H1 (cell line): Measurements from ENCODE around the gene PHLPP2.

ENCODE experiments used
- CEBPB ChIP-seq: IDR thresholded peaks from 2 replicates; pipeline ENCODE4 v1.6.1; 2012; ENCODE audit warnings: low read depth, low read length
- CTCF ChIP-seq, 3 experiments: IDR thresholded peaks; 1 replicate in 2 of 3; 2 replicates in 1 of 3; pipeline versions ENCODE4 v1.5.1 to v1.6.1; 2011; ENCODE audit warnings: low read length in 3 of 3, mild to moderate bottlenecking in 3 of 3, inconsistent platforms in 2 of 3, low read depth in 1 of 3, moderate library complexity in 1 of 3; ENCODE audit not compliant: insufficient read depth in 1 of 3; ENCODE audit errors: control extremely low read depth in 1 of 3
- MAFK ChIP-seq: IDR thresholded peaks from 2 replicates; pipeline ENCODE4 v1.6.1; 2012; ENCODE audit warnings: low read depth, mild to moderate bottlenecking, improper control_type of control experiment, low read length
- NRF1 ChIP-seq: IDR thresholded peaks from 2 replicates; pipeline ENCODE4 v1.6.1; 2011; ENCODE audit warnings: mild to moderate bottlenecking, low read depth, low read length, improper control_type of control experiment
- POLR2A ChIP-seq, 2 experiments: IDR thresholded peaks; 1 replicate in 1 of 2; 2 replicates in 1 of 2; pipeline ENCODE4 v1.6.1; 2011; ENCODE audit warnings: low read depth in 2 of 2, low read length in 2 of 2, mild to moderate bottlenecking in 2 of 2; ENCODE audit errors: control extremely low read depth in 1 of 2
- TAF1 ChIP-seq: IDR thresholded peaks from 2 replicates; pipeline ENCODE4 v1.6.1; 2011; ENCODE audit warnings: mild to moderate bottlenecking, low read depth, low read length

DNA sequence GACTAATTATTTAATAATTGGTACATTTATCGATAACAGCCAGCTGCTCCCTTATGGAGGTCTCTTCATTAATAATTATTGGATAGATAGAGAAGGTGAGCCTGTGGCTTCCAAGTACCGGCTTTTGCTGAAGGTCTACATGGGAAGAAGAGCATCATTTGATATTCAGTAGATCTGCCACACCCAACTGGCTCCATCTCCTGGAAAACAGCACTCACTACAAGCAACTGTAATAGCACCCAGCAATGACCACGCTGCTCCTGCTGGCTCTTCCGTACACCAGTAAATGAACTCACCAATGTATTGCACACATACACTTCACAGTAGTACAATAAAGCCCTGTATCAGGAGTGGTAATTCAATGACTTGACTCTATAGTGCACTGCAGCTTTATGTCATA, 79.1 kb downstream of the PHLPP2 start:
- TF ChIP-seq CTCF (IDR thresholded peaks at IDR 0.05; ENCODE audit: control extremely low read depth in 1 of 3, insufficient read depth in 1 of 3, low read depth in 1 of 3, low read length in 3 of 3) (peak; percentile 54 to 79 (median 77)), POLR2A (IDR thresholded peaks at IDR 0.05; ENCODE audit: control extremely low read depth in 1 of 2, low read depth in 2 of 2, low read length in 2 of 2) (no peak), NRF1 (no peak), TAF1 (no peak), CEBPB (no peak), MAFK (no peak)
